Left cardiac atrium (tissue), 4 donors: Measurements from ENCODE around the gene OTOA. TPM values are rescaled to one million over a fixed set of nuclear protein-coding genes. Genes with fewer than 3 reads are reported as not detected.
"Not testable (repeated sequence)": the region's sequence is repeated elsewhere in the genome, so short reads cannot be mapped to it uniquely, and the experiment has no call there.

Experiments used
- ATAC-seq, 2 donors: fragments of 200-7000 bp; cut with Tn5 transposase; one replicate each; pipeline ENCODE4 v1.9.1; 2020; ENCODE audit warnings: mild to moderate bottlenecking in 2 of 2, moderate library complexity in 2 of 2
- DNase-seq: peaks from one replicate; pipeline ENCODE4 v3.0.0-alpha.2; 2020
- intact Hi-C, 2 donors: fragments of 100-400 bp; cut with DNase I; formaldehyde crosslinking; loops; one replicate each; pipeline versions ENCODE4 v1.14.1 to v1.15.1; 2022 to 2023
- total RNA-seq, 2 donors: library from RNA; stranded (reverse); fragmentation: NEBNext Ultra II Directional; extraction: Animal tissue kit (Norgen Biotek cat#: 25700); gene quantifications; one replicate each; pipeline ENCODE4 v1.2.1, GENCODE V29; 2021
- donor health status: DM: no; HTN: yes; CAD: no.
- donor health status: DM: no; HTN: yes; CAD: no; lungs with severe emphysema.
- donor health status: DM: yes; HTN: yes; CAD: no.
- donor health status: Dilated cardiomyopathy.

Gene OTOA
- total RNA-seq, 2 donors from 2014 or later, result 0.29 TPM; not detected in 1

- no peak for ATAC-seq
- intact Hi-C loops, result no loop called here
- DNase-seq, result no peak
Measured at GRCh38 chr16:21703589-21704174, 39.9 kb downstream of the OTOA start.

- ATAC-seq, result no peak
- intact Hi-C loops, result no loop called here
- no peak for DNase-seq
Measured at GRCh38 chr16:21704266-21704665, 40.5 kb downstream of the OTOA start.

- intact Hi-C loops, result loop anchor here in 1 of 2 donors (5.0 kb wide), 1 partner anchor 117 kb away; no protein-coding TSS in a partner anchor
- no peak for ATAC-seq
Measured at GRCh38 chr16:21704733-21705132, 41.0 kb downstream of the OTOA start.

GRCh38 chr16:21708533-21709115 is 44.9 kb downstream of the OTOA start:
- ATAC-seq, result peak; percentile 49 to 50
- intact Hi-C loops, result loop anchor here in 1 of 2 donors (5.0 kb wide), 1 partner anchor 121 kb away; no protein-coding TSS in a partner anchor
- DNase-seq, result peak; percentile 56

More at GRCh38 chr16:21704733-21705132, 41.0 kb downstream of the OTOA start:
- DNase-seq, result no peak

GRCh38 chr16:21710938-21711337 is 47.2 kb downstream of the OTOA start:
- DNase-seq (no peak), ATAC-seq (no peak)
- intact Hi-C loops, result loop anchor here (2.0 to 5.0 kb wide), 2 partner anchors 52 to 54 kb away; no protein-coding TSS in a partner anchor

GRCh38 chr16:21713549-21714368 is 50.0 kb downstream of the OTOA start:
- DNase-seq, result no peak
- ATAC-seq, result no peak
- intact Hi-C loops, result loop anchor here in 1 of 2 donors (5.0 kb wide), 1 partner anchor 56 kb away; no protein-coding TSS in a partner anchor

GRCh38 chr16:21714369-21714618 is 50.5 kb downstream of the OTOA start:
- intact Hi-C loops, result loop anchor here in 1 of 2 donors (5.0 kb wide), 1 partner anchor 57 kb away; no protein-coding TSS in a partner anchor
- DNase-seq, ATAC-seq: not testable (repeated sequence)

GRCh38 chr16:21717608-21718007 is 53.8 kb downstream of the OTOA start:
- intact Hi-C loops, result no loop called here
- DNase-seq (no peak), ATAC-seq (no peak)

GRCh38 chr16:21719283-21719682 is 55.5 kb downstream of the OTOA start:
- intact Hi-C loops, result no loop called here
- DNase-seq (no peak), ATAC-seq (peak in 1 of 2 donors; percentile 70)

- DNase-seq (no peak), ATAC-seq (no peak)
- intact Hi-C loops, result no loop called here
Measured at GRCh38 chr16:21720533-21720932, 56.8 kb downstream of the OTOA start.

- ATAC-seq, result no peak
Measured at GRCh38 chr16:21722771-21723455, 59.1 kb downstream of the OTOA start.

GRCh38 chr16:21723532-21723931 is 59.8 kb downstream of the OTOA start:
- ATAC-seq (no peak), DNase-seq (no peak)
- intact Hi-C loops, result no loop called here

More at GRCh38 chr16:21722771-21723455, 59.1 kb downstream of the OTOA start:
- intact Hi-C loops, result no loop called here
- no peak for DNase-seq

- intact Hi-C loops, result no loop called here
- no peak for DNase-seq
- no peak for ATAC-seq
Measured at GRCh38 chr16:21727344-21727743, 63.6 kb downstream of the OTOA start.

- intact Hi-C loops, ATAC-seq, DNase-seq: not testable (repeated sequence)
Measured at GRCh38 chr16:21731233-21731632, 67.5 kb downstream of the OTOA start.

GRCh38 chr16:21740637-21741036 is 76.9 kb downstream of the OTOA start:
- intact Hi-C loops, result not testable (repeated sequence)
- peak in 1 of 2 donors; percentile 34 for ATAC-seq

GRCh38 chr16:21756192-21757079 is 92.7 kb downstream of the OTOA start:
- ATAC-seq, result peak in 1 of 2 donors; percentile 45
- intact Hi-C loops, DNase-seq: not testable (repeated sequence)

More at GRCh38 chr16:21740637-21741036, 76.9 kb downstream of the OTOA start:
- not testable (repeated sequence) for DNase-seq

GRCh38 chr16:21757080-21757671 is 93.4 kb downstream of the OTOA start:
- intact Hi-C loops, DNase-seq: not testable (repeated sequence)
- peak; percentile 95 to 97 for ATAC-seq

GRCh38 chr16:21768280-21768679 is 104.5 kb downstream of the OTOA start:
- intact Hi-C loops, ATAC-seq, DNase-seq: not testable (repeated sequence)
